Osteoblast (primary cell): ENCODE data around the gene ELN. TPM values are rescaled to one million over a fixed set of nuclear protein-coding genes. Genes with fewer than 3 reads are reported as not detected.
A peak's percentile ranks its signal among the peaks of the same experiment; 100 is the strongest.

Experiments
- DNase-seq: peaks from one replicate; pipeline ENCODE4 v3.0.0; 2011; ENCODE audit warnings: low spot score, mixed read lengths; ENCODE audit not compliant: insufficient read length; ENCODE audit errors: missing footprints
- H2AFZ ChIP-seq: 2 replicates; pipeline ENCODE4 v1.6.0; 2011; ENCODE audit warnings: mild to moderate bottlenecking, low read length
- H3K27ac ChIP-seq: 2 replicates; pipeline ENCODE4 v1.5.1; 2011; ENCODE audit warnings: mild to moderate bottlenecking, low read depth, low read length, moderate library complexity
- H3K27me3 ChIP-seq: 2 replicates; pipeline ENCODE4 v1.6.0; 2012; ENCODE audit warnings: mild to moderate bottlenecking, control low read depth, inconsistent platforms, low read length, moderate library complexity; ENCODE audit not compliant: insufficient read depth
- H3K36me3 ChIP-seq: 2 replicates; pipeline ENCODE4 v1.5.1; 2011; ENCODE audit warnings: mild to moderate bottlenecking, low read length, control low read depth, moderate library complexity; ENCODE audit not compliant: insufficient read depth
- H3K4me1 ChIP-seq: 2 replicates; pipeline ENCODE4 v1.5.1; 2011; ENCODE audit warnings: mild to moderate bottlenecking, low read length, control low read depth, moderate library complexity; ENCODE audit not compliant: insufficient read depth
- H3K4me2 ChIP-seq: 2 replicates; pipeline ENCODE4 v1.6.0; 2011; ENCODE audit warnings: mild to moderate bottlenecking, low read length; ENCODE audit not compliant: insufficient read depth
- H3K4me3 ChIP-seq: fragments of 200-600 bp; sonication (generic); 3 replicates; pipeline ENCODE4 v1.5.1; 2012; ENCODE audit warnings: mild to moderate bottlenecking, low read length, inconsistent platforms; ENCODE audit not compliant: insufficient read depth
- H3K79me2 ChIP-seq: 2 replicates; pipeline ENCODE4 v1.6.0; 2012; ENCODE audit warnings: mild to moderate bottlenecking, low read length, control low read depth, inconsistent platforms; ENCODE audit not compliant: insufficient read depth
- H3K9me3 ChIP-seq: 2 replicates; pipeline ENCODE4 v1.5.1; 2011; ENCODE audit warnings: low read depth, low read length, control low read depth
- H4K20me1 ChIP-seq: 2 replicates; pipeline ENCODE4 v1.6.0; 2012; ENCODE audit warnings: mild to moderate bottlenecking, low read length, control low read depth; ENCODE audit not compliant: insufficient read depth
- total RNA-seq: library from RNA; depleted of rRNA; stranded (reverse); fragments of >200 nt; gene quantifications from 2 replicates; pipeline ENCODE4 v1.2.3, GENCODE V29; 2012
- TF ChIP-seq, protein P1 (sequence below): IDR thresholded peaks from 2 replicates; pipeline ENCODE4 v1.5.1; 2011; ENCODE audit warnings: mild to moderate bottlenecking, low read depth, low read length, moderate library complexity; ENCODE audit errors: extremely low read depth

ELN gene
- total RNA-seq, 1 donor: 69.1 TPM

DNA sequence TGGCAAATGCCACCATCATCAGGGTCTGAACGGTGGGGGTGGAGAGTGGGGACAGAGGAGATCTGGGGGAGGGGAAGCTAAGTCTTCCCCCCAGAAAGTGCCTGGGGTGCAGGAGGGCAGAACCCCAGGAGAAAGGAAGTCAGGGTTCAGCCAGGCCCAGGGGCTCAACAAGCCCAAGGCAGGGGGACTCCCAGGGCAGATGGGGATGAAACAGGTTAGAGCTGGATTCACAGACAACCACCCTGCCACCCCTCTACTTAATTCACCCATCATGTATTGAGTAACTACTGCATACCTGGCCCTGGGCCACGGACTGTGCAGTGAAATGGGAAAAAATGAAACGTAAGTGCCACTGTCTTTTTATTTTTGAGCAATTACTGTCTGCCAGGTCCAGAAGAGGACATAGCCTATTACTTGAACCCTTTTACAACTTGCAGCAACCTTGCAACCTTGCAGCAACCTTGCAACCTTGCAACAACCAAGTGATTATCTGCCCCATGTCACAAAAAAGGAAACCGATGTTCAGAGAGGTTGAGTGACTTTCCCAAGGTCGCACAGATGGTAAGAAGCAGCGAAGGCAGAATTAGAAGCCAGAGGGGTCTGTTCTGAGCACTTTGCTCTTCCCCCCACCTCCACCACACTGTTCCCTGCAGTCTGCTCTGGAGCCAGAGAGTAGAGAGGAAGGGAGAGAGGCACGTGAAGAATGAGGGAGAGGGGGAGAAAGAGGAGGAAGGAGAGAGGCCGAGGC is 4.8 kb downstream of the ELN start:
- Histone ChIP-seq H3K27ac (no peak overlapping the region), H3K4me1 (peaks cover 18% of the 10 kb centered on the region), H3K79me2 (no peaks in the 10 kb centered on the region), H3K27me3 (peaks cover 12% of the 10 kb centered on the region), H3K36me3 (no peaks in the 10 kb centered on the region), H3K9me3 (no peaks in the 10 kb centered on the region), H3K4me2 (no peak overlapping the region), H4K20me1 (no peaks in the 10 kb centered on the region), H3K4me3 (no peak overlapping the region), H2AFZ (no peak overlapping the region)
- peak; percentile 19 for DNase-seq
- TF ChIP-seq, protein P1, sequence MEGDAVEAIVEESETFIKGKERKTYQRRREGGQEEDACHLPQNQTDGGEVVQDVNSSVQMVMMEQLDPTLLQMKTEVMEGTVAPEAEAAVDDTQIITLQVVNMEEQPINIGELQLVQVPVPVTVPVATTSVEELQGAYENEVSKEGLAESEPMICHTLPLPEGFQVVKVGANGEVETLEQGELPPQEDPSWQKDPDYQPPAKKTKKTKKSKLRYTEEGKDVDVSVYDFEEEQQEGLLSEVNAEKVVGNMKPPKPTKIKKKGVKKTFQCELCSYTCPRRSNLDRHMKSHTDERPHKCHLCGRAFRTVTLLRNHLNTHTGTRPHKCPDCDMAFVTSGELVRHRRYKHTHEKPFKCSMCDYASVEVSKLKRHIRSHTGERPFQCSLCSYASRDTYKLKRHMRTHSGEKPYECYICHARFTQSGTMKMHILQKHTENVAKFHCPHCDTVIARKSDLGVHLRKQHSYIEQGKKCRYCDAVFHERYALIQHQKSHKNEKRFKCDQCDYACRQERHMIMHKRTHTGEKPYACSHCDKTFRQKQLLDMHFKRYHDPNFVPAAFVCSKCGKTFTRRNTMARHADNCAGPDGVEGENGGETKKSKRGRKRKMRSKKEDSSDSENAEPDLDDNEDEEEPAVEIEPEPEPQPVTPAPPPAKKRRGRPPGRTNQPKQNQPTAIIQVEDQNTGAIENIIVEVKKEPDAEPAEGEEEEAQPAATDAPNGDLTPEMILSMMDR: no peak

- Histone ChIP-seq H3K27ac (peak overlapping the region; percentile 58), H3K4me2 (peak overlapping the region; percentile 45), H2AFZ (peak overlapping the region; percentile 77), H3K27me3 (peaks cover 6% of the 10 kb centered on the region), H3K79me2 (no peaks in the 10 kb centered on the region), H3K36me3 (no peaks in the 10 kb centered on the region), H4K20me1 (no peaks in the 10 kb centered on the region), H3K9me3 (no peaks in the 10 kb centered on the region), H3K4me3 (peak overlapping the region; percentile 22), H3K4me1 (peaks cover 15% of the 10 kb centered on the region)
- TF ChIP-seq, protein P1: no peak
- DNase-seq: peak; percentile 95
Observed at GRCh38 chr7:74033372-74034311, 5.7 kb downstream of the ELN start.

GRCh38 chr7:74037609-74038008 is 9.6 kb downstream of the ELN start:
- peak; percentile 35 for DNase-seq
- Histone ChIP-seq H3K27ac (no peak overlapping the region), H3K79me2 (no peaks in the 10 kb centered on the region), H3K4me3 (no peak overlapping the region), H3K4me2 (no peak overlapping the region), H3K36me3 (no peaks in the 10 kb centered on the region), H3K27me3 (no peaks in the 10 kb centered on the region), H3K9me3 (no peaks in the 10 kb centered on the region), H3K4me1 (peaks cover 8% of the 10 kb centered on the region), H4K20me1 (no peaks in the 10 kb centered on the region), H2AFZ (no peak overlapping the region)
- TF ChIP-seq, protein P1: no peak
